ENCODE data around the gene KDM3A. TPM values are rescaled to one million over a fixed set of nuclear protein-coding genes. Genes with fewer than 3 reads are reported as not detected.

The KDM3A gene
- total RNA-seq, 3 donors from 2014 or later, result 36.1 to 73.6 (median 53.6) TPM

DNA sequence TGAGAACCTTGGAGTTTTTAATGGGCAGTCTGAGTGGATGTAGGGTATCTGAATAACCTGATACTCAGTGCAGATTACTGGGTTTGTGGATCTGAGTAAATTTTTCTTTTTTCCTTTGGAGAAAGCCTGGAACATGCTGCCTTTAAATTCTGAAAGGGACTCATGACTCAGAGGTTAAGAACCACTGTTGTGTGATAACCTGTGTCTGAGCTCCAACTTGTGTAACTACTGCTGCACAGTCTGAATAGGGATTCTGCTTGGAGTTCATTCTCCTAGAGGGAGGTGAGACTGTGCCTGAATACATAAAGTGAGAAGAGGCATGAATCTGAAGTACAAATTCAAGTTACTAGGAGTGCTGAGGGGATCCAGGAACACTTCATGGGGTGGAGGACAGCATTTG lies 36.2 kb downstream of the KDM3A start:
- intact Hi-C loops (cut with DNase I, micrococcal nuclease), result no loop called here

DNA sequence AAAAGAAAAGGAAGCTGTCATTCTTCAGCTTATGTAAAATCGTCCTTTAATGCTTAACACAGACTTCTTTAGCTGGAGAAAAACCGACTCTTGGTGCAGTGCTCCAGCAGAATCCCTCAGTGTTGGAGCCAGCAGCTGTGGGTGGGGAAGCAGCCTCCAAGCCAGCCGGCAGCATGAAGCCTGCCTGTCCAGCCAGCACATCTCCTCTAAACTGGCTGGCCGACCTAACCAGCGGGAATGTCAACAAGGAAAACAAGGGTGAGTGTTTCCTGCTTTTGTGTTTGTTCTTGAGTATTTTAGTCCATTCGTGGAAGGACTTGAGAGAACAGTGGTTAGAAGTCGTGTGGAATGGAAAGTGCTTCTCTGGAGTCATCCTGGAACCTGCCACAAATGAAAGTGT lies 38.9 kb downstream of the KDM3A start:
- peak; percentile 70 for ATAC-seq
- Histone ChIP-seq H3K36me3 (ENCODE audit: low read depth) (peaks cover 19% of the 10 kb centered on the region), H3K4me3 (no peak overlapping the region), H3K4me1 (ENCODE audit: low read depth) (no peaks in the 10 kb centered on the region), H3K9me3 (no peaks in the 10 kb centered on the region)
- TF ChIP-seq, protein P1, sequence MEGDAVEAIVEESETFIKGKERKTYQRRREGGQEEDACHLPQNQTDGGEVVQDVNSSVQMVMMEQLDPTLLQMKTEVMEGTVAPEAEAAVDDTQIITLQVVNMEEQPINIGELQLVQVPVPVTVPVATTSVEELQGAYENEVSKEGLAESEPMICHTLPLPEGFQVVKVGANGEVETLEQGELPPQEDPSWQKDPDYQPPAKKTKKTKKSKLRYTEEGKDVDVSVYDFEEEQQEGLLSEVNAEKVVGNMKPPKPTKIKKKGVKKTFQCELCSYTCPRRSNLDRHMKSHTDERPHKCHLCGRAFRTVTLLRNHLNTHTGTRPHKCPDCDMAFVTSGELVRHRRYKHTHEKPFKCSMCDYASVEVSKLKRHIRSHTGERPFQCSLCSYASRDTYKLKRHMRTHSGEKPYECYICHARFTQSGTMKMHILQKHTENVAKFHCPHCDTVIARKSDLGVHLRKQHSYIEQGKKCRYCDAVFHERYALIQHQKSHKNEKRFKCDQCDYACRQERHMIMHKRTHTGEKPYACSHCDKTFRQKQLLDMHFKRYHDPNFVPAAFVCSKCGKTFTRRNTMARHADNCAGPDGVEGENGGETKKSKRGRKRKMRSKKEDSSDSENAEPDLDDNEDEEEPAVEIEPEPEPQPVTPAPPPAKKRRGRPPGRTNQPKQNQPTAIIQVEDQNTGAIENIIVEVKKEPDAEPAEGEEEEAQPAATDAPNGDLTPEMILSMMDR (IDR thresholded peaks at IDR 0.05), result no peak
- intact Hi-C loops (cut with DNase I, micrococcal nuclease), result no loop called here
- DNase-seq, result peak in 2 of 3 donors; percentile 8 to 47

More for the DNA sequence above, 36.2 kb downstream of the KDM3A start:
- H3K4me3 ChIP-seq, result no peak overlapping the region
- TF ChIP-seq, protein P1 (IDR thresholded peaks at IDR 0.05), result no peak
- H3K9me3 ChIP-seq, result no peaks in the 10 kb centered on the region
- H3K36me3 ChIP-seq (ENCODE audit: low read depth), result peaks cover 12% of the 10 kb centered on the region
- ATAC-seq (no peak), DNase-seq (no peak)
- H3K4me1 ChIP-seq (ENCODE audit: low read depth), result no peaks in the 10 kb centered on the region

DNA sequence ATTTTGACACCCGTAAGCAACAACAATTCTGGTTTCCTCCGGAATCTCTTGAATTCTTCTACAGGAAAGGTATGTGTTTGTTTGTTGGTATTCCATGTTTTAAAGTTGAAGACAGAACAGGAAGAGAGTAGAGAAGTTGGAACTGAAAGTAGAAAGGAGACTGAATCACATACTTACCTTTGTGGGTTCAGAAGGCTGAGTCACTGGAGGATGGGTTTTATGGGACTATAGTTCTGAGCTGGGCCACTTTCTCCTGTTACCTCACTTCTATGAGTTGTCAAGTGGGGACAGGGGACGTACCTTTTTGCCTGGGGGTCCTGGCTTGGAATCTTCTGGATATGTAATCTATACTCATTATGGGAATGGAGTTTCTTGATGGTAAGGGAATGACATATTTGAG lies 40.9 kb downstream of the KDM3A start:
- H3K4me1 ChIP-seq (ENCODE audit: low read depth), result no peaks in the 10 kb centered on the region
- intact Hi-C loops (cut with DNase I, micrococcal nuclease), result no loop called here

DNA sequence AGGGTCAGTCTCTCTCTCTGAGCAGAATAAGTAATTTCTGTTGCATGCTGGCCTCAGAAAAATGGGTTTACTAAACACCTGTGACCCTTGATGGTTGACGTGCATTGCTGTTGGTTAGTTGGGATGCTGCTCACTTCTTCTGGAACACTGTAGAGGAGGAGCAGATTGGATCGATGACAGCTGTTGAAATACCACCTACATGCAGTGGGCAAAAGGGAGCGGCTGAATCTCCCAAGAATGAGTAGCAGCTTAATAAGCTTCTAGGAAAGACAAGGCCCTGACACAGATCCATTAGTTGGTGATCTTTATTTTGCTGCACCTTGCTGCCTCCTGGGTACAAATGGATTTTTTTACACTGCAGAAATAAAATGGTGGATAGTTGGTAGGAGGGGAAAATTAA lies 43.2 kb downstream of the KDM3A start:
- no peak for ATAC-seq
- Histone ChIP-seq H3K36me3 (ENCODE audit: low read depth) (peaks cover 12% of the 10 kb centered on the region), H3K4me3 (no peak overlapping the region), H3K9me3 (no peaks in the 10 kb centered on the region), H3K4me1 (ENCODE audit: low read depth) (no peaks in the 10 kb centered on the region)
- intact Hi-C loops (cut with DNase I, micrococcal nuclease), result no loop called here
- DNase-seq, result no peak
- TF ChIP-seq, protein P1 (IDR thresholded peaks at IDR 0.05), result no peak

More for the DNA sequence above, 40.9 kb downstream of the KDM3A start:
- DNase-seq (no peak), ATAC-seq (peak; percentile 59)
- TF ChIP-seq, protein P1 (IDR thresholded peaks at IDR 0.05), result no peak
- H3K9me3 ChIP-seq, result no peaks in the 10 kb centered on the region
- no peak overlapping the region for H3K4me3 ChIP-seq
- H3K36me3 ChIP-seq (ENCODE audit: low read depth), result peaks cover 19% of the 10 kb centered on the region

DNA sequence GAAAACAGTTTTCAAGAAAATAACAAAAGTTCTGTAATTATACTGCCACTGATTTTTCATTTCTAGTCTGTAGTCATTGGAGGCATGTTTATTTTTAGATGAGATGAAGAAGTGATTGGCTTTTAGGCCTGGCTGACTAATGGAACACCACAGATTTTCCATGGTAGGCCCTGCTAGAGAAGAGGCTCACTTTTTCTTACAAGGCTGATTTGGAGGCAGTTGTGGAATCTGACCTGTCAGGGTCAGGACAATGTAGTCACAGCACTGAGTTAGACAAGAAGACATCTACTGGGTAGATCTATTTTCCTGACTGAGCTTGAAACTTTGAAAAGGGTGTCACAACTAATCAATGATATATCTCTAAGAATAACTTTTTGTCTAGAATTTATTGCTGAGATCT lies 43.9 kb downstream of the KDM3A start:
- DNase-seq, result no peak
- H3K4me1 ChIP-seq (ENCODE audit: low read depth), result no peaks in the 10 kb centered on the region
- intact Hi-C loops (cut with DNase I, micrococcal nuclease), result no loop called here
- TF ChIP-seq, protein P1 (IDR thresholded peaks at IDR 0.05), result no peak
- H3K4me3 ChIP-seq, result no peak overlapping the region
- H3K9me3 ChIP-seq, result no peaks in the 10 kb centered on the region
- ATAC-seq, result no peak
- H3K36me3 ChIP-seq (ENCODE audit: low read depth), result peaks cover 12% of the 10 kb centered on the region

DNA sequence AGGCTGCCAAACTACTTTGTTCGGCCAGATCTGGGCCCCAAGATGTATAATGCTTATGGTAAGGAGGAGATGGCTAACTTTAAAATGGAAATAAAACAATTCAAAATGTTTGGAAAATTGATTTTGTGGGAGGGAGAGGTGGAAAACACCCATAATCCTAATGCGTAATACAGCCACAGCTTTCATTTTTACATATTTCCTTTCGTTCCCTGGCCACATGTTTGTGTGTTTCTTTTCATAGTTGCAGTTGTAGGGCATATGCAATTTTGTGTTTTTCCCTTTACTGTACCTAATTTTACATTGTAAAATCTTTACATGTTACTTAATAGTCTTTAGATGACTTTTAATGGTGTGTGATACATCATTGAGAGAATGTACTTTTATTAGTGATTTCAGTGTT lies 44.6 kb downstream of the KDM3A start:
- intact Hi-C loops (cut with DNase I, micrococcal nuclease), result no loop called here
- ATAC-seq, result no peak
- TF ChIP-seq, protein P1 (IDR thresholded peaks at IDR 0.05), result no peak
- no peaks in the 10 kb centered on the region for H3K4me1 ChIP-seq (ENCODE audit: low read depth)
- H3K9me3 ChIP-seq, result no peaks in the 10 kb centered on the region
- no peak for DNase-seq
- no peak overlapping the region for H3K4me3 ChIP-seq
- peaks cover 8% of the 10 kb centered on the region for H3K36me3 ChIP-seq (ENCODE audit: low read depth)
